Trophoblast cell (in vitro differentiated cells and primary cell): ENCODE results near the gene NKG7.

Source experiments
- DNase-seq, 2 donors: peaks; one replicate each; pipeline ENCODE4 v3.0.0-alpha.2; 2016
- H2AFZ ChIP-seq: 2 replicates; pipeline ENCODE4 v1.6.1; 2013; ENCODE audit warnings: low read length, moderate library complexity, mild to moderate bottlenecking; ENCODE audit not compliant: insufficient read depth, poor library complexity
- H2AK5ac ChIP-seq: 2 replicates; pipeline ENCODE4 v1.6.1; 2013; ENCODE audit warnings: mild to moderate bottlenecking, low read length
- H2BK120ac ChIP-seq: 2 replicates; pipeline ENCODE4 v1.6.1; 2013; ENCODE audit warnings: low read length, mild to moderate bottlenecking, moderate library complexity; ENCODE audit not compliant: insufficient read depth, poor library complexity
- H2BK12ac ChIP-seq: 2 replicates; pipeline ENCODE4 v1.6.1; 2013; ENCODE audit warnings: mild to moderate bottlenecking, low read length, moderate library complexity
- H2BK5ac ChIP-seq: 2 replicates; pipeline ENCODE4 v1.6.1; 2013; ENCODE audit warnings: low read length, low read depth, moderate library complexity, mild to moderate bottlenecking; ENCODE audit not compliant: poor library complexity
- H3K14ac ChIP-seq: 2 replicates; pipeline ENCODE4 v1.6.1; 2013; ENCODE audit warnings: mild to moderate bottlenecking, low read length
- H3K18ac ChIP-seq: 2 replicates; pipeline ENCODE4 v1.6.1; 2013; ENCODE audit warnings: mild to moderate bottlenecking, low read length
- H3K23ac ChIP-seq: 2 replicates; pipeline ENCODE4 v1.6.1; 2013; ENCODE audit warnings: low read length
- H3K27ac ChIP-seq: 2 replicates; pipeline ENCODE4 v1.5.1; 2013; ENCODE audit warnings: low read depth, mild to moderate bottlenecking, inconsistent platforms, low read length, moderate library complexity
- H3K27me3 ChIP-seq: 2 replicates; pipeline ENCODE4 v1.6.1; 2013; ENCODE audit warnings: inconsistent platforms, mild to moderate bottlenecking, low read length, moderate library complexity; ENCODE audit not compliant: insufficient read depth
- H3K36me3 ChIP-seq, 2 experiments: 1 replicate in 1 of 2; 2 replicates in 1 of 2; pipeline ENCODE4 v1.6.1; 2013; ENCODE audit warnings: low read length in 2 of 2, mild to moderate bottlenecking in 2 of 2, moderate library complexity in 1 of 2; ENCODE audit not compliant: insufficient read depth in 2 of 2, control insufficient read depth in 1 of 2
- H3K4ac ChIP-seq: 2 replicates; pipeline ENCODE4 v1.6.1; 2013; ENCODE audit warnings: low read depth, mild to moderate bottlenecking, low read length, moderate library complexity
- H3K4me1 ChIP-seq, 2 experiments: 1 replicate in 1 of 2; 2 replicates in 1 of 2; pipeline ENCODE4 v1.6.1; 2013; ENCODE audit warnings: low read length in 2 of 2, mild to moderate bottlenecking in 2 of 2, moderate library complexity in 1 of 2; ENCODE audit not compliant: insufficient read depth in 2 of 2, control insufficient read depth in 1 of 2
- H3K4me2 ChIP-seq: 2 replicates; pipeline ENCODE4 v1.6.1; 2013; ENCODE audit warnings: inconsistent platforms, mild to moderate bottlenecking, low read length, moderate library complexity
- H3K4me3 ChIP-seq: 2 replicates; pipeline ENCODE4 v1.5.1; 2013; ENCODE audit warnings: mild to moderate bottlenecking, low read depth, low read length, inconsistent platforms
- H3K79me1 ChIP-seq: one replicate; pipeline ENCODE4 v1.6.1; 2013; ENCODE audit warnings: low read length
- H3K79me2 ChIP-seq: 2 replicates; pipeline ENCODE4 v1.6.1; 2013; ENCODE audit warnings: low read length, mild to moderate bottlenecking; ENCODE audit not compliant: control insufficient read depth, insufficient read depth, poor library complexity
- H3K9ac ChIP-seq: 2 replicates; pipeline ENCODE4 v1.6.1; 2013; ENCODE audit warnings: mild to moderate bottlenecking, low read length
- H3K9me3 ChIP-seq: 2 replicates; pipeline ENCODE4 v1.6.1; 2013; ENCODE audit warnings: low read depth, mild to moderate bottlenecking, control low read depth, inconsistent platforms, low read length; ENCODE audit not compliant: insufficient read depth
- H4K12ac ChIP-seq: 2 replicates; pipeline ENCODE4 v1.6.1; 2013; ENCODE audit warnings: low read depth, mild to moderate bottlenecking, low read length, moderate library complexity
- H4K8ac ChIP-seq: 2 replicates; pipeline ENCODE4 v1.6.1; 2013; ENCODE audit warnings: low read depth, mild to moderate bottlenecking, low read length, moderate library complexity
- H4K91ac ChIP-seq: one replicate; pipeline ENCODE4 v1.6.1; 2013; ENCODE audit warnings: low read depth, mild to moderate bottlenecking, low read length, moderate library complexity
- WGBS: extraction: QIAGEN DNeasy Blood & Tissue Kit; methylation state at CpG from one replicate; pipeline ENCODE4 v1.1.7; 2013; ENCODE audit warnings: missing lambda C conversion rate; ENCODE audit not compliant: insufficient read length, insufficient coverage; ENCODE audit errors: extremely low coverage; 5-methylcytosine and 5-hydroxymethylcytosine counted together

Gene NKG7

DNA sequence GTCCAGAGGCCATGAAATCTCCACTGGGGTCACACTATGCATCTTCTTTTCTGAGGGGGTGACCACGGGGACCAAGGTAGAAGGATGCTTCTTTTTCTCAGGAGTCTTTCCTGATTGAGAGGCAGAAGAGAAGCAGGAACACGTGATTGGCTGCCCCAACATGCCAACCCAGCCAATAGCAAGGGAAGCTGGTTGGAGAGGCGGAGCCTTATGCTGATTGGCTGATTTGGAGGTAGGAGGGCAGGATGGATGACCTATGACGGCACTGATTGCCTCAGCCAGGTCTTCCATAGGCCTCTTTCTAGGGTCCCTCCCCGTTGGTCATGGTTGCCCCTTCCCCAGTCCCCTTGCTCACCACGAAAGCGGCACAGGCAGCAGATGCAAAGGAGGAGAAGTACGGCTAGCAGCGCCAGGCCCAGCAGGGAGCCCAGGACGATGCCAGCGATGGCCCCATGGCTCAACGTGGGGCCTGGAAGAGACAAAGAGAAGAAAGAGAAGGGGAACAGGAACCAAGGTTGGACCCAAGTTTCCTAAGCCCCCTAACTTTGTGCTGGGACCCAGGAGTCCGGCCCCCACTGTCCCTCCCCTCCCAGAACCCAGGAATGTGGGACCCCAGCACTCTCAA, 38.5 kb downstream of the NKG7 start:
- Histone ChIP-seq H4K91ac (no peak overlapping the region), H2AK5ac (no peak overlapping the region), H3K4me1 (no peaks in the 10 kb centered on the region), H3K4me2 (no peak overlapping the region), H3K14ac (no peak overlapping the region), H3K4me3 (no peak overlapping the region), H3K9me3 (no peaks in the 10 kb centered on the region), H2AFZ (no peak overlapping the region), H2BK12ac (no peak overlapping the region), H3K36me3 (no peaks in the 10 kb centered on the region), H3K27me3 (no peaks in the 10 kb centered on the region), H3K23ac (no peak overlapping the region), H4K12ac (no peak overlapping the region), H4K8ac (no peak overlapping the region), H3K79me1 (no peaks in the 10 kb centered on the region), H3K4ac (no peak overlapping the region), H3K18ac (no peak overlapping the region), H2BK5ac (no peak overlapping the region), H3K27ac (no peak overlapping the region), H2BK120ac (no peak overlapping the region), H3K79me2 (no peaks in the 10 kb centered on the region), H3K9ac (no peak overlapping the region)
- WGBS = no CpG with 5 or more reads among the region's 13 CpGs
- no peak for DNase-seq

DNA sequence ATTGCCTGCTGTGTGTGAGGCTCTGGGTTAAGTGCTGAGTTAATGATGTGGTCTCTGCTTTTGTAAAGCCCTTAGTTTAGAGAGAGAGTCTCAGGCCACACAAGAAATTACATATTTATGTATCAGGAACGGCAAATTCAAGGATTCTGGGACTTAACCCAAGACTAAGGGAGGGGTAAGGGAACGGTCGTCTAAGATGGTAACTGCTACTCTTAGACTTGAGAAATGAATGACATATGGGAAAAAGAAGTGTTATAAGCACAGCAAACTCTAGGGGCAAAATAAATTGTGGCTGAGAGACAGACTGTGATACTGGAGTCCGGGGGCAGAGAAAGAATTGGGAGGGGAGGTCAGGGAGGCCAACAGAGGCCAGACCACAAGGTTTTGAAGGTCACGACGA, 40.7 kb downstream of the NKG7 start:
- no peaks in the 10 kb centered on the region for H3K79me1 ChIP-seq
- H3K4me1 ChIP-seq = no peaks in the 10 kb centered on the region
- H4K8ac ChIP-seq = no peak overlapping the region
- H3K18ac ChIP-seq = no peak overlapping the region
- WGBS = no CpG with 5 or more reads among the region's 6 CpGs
- H2AFZ ChIP-seq = no peak overlapping the region
- H2BK12ac ChIP-seq = no peak overlapping the region
- no peak overlapping the region for H3K27ac ChIP-seq
- no peaks in the 10 kb centered on the region for H3K79me2 ChIP-seq
- H3K9me3 ChIP-seq = peaks cover 3% of the 10 kb centered on the region
- H3K4ac ChIP-seq = no peak overlapping the region
- H3K4me2 ChIP-seq = no peak overlapping the region
- H2BK120ac ChIP-seq = no peak overlapping the region
- H3K9ac ChIP-seq = no peak overlapping the region
- H3K36me3 ChIP-seq = no peaks in the 10 kb centered on the region
- H3K14ac ChIP-seq = no peak overlapping the region
- DNase-seq = no peak
- no peak overlapping the region for H2BK5ac ChIP-seq
- no peak overlapping the region for H4K12ac ChIP-seq
- H3K27me3 ChIP-seq = no peaks in the 10 kb centered on the region
- H4K91ac ChIP-seq = no peak overlapping the region
- no peak overlapping the region for H2AK5ac ChIP-seq
- H3K23ac ChIP-seq = no peak overlapping the region
- no peak overlapping the region for H3K4me3 ChIP-seq

DNA sequence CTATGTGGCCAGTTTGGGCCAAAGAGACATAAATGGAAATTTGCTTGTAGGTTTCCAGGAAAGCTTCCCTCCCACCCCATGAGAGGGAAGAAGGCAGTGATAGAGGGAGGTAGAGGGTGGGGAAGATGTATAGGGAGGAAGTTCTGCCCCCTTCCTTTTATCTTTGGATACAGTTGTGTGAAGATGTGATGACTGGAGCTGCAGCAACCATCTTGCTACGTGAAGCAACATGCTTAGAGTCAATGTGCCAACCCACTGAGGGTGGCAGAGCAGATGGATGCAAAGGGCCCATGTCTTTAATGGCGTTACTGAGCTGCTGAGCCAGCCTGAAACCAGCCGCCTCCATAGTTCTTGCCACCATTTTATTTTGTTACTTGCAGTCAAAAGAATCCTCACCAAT, 41.3 kb downstream of the NKG7 start:
- H4K91ac ChIP-seq = no peak overlapping the region
- H3K4ac ChIP-seq = no peak overlapping the region
- no peak overlapping the region for H3K4me2 ChIP-seq
- H3K18ac ChIP-seq = no peak overlapping the region
- no peaks in the 10 kb centered on the region for H3K79me1 ChIP-seq
- H3K14ac ChIP-seq = no peak overlapping the region
- H2BK120ac ChIP-seq = no peak overlapping the region
- no peak overlapping the region for H2AFZ ChIP-seq
- no peak overlapping the region for H3K27ac ChIP-seq
- no peak overlapping the region for H3K23ac ChIP-seq
- no peak for DNase-seq
- H3K9me3 ChIP-seq = peaks cover 3% of the 10 kb centered on the region
- H3K4me1 ChIP-seq = no peaks in the 10 kb centered on the region
- H3K36me3 ChIP-seq = no peaks in the 10 kb centered on the region
- no peak overlapping the region for H4K8ac ChIP-seq
- no peak overlapping the region for H2BK12ac ChIP-seq
- H3K79me2 ChIP-seq = no peaks in the 10 kb centered on the region
- H3K9ac ChIP-seq = no peak overlapping the region
- H2BK5ac ChIP-seq = no peak overlapping the region
- WGBS = no CpG with 5 or more reads among the region's 3 CpGs
- H3K27me3 ChIP-seq = no peaks in the 10 kb centered on the region
- no peak overlapping the region for H4K12ac ChIP-seq
- no peak overlapping the region for H2AK5ac ChIP-seq
- H3K4me3 ChIP-seq = no peak overlapping the region

GRCh38 chr19:51330366-51330765, 42.1 kb downstream of the NKG7 start:
- no peaks in the 10 kb centered on the region for H3K27me3 ChIP-seq
- H3K18ac ChIP-seq = no peak overlapping the region
- H3K23ac ChIP-seq = no peak overlapping the region
- H3K14ac ChIP-seq = no peak overlapping the region
- H3K4me1 ChIP-seq = no peaks in the 10 kb centered on the region
- H3K79me2 ChIP-seq = no peaks in the 10 kb centered on the region
- H3K4me2 ChIP-seq = no peak overlapping the region
- H4K8ac ChIP-seq = no peak overlapping the region
- no CpG with 5 or more reads among the region's 4 CpGs for WGBS
- no peak overlapping the region for H2AK5ac ChIP-seq
- no peak overlapping the region for H3K27ac ChIP-seq
- no peak overlapping the region for H2BK5ac ChIP-seq
- H3K9ac ChIP-seq = no peak overlapping the region
- no peak for DNase-seq
- H3K36me3 ChIP-seq = no peaks in the 10 kb centered on the region
- H2BK12ac ChIP-seq = no peak overlapping the region
- H2AFZ ChIP-seq = no peak overlapping the region
- H4K91ac ChIP-seq = no peak overlapping the region
- no peak overlapping the region for H2BK120ac ChIP-seq
- no peak overlapping the region for H4K12ac ChIP-seq
- H3K9me3 ChIP-seq = peaks cover 3% of the 10 kb centered on the region
- no peaks in the 10 kb centered on the region for H3K79me1 ChIP-seq
- no peak overlapping the region for H3K4me3 ChIP-seq
- no peak overlapping the region for H3K4ac ChIP-seq
